Lung (tissue), 12 donors: ENCODE data around the gene ASPSCR1. TPM values are rescaled to one million over a fixed set of nuclear protein-coding genes. Genes with fewer than 3 reads are reported as not detected.

Experiments
- ATAC-seq: fragments of 200-7000 bp; cut with Tn5 transposase; one replicate; pipeline ENCODE4 v1.9.1; 2020; ENCODE audit warnings: moderate number of reproducible peaks; ENCODE audit not compliant: insufficient read depth, low FRiP score
- DNase-seq, 3 donors: peaks; one replicate each; pipeline ENCODE4 v3.0.0-alpha.2; 2013 to 2017
- H3K27ac ChIP-seq, 2 donors: one replicate each; pipeline ENCODE4 v1.5.1; 2013; ENCODE audit warnings: mild to moderate bottlenecking in 2 of 2, moderate library complexity in 2 of 2, control low read depth in 1 of 2, inconsistent platforms in 1 of 2, low read depth in 1 of 2, low read length in 1 of 2
- H3K27me3 ChIP-seq, 3 donors: one replicate each; pipeline ENCODE4 v1.5.1; 2013; ENCODE audit warnings: low read length in 2 of 3; ENCODE audit not compliant: control insufficient read depth in 3 of 3, insufficient read depth in 3 of 3
- H3K36me3 ChIP-seq, 4 donors: one replicate each; pipeline ENCODE4 v1.5.1; 2013; ENCODE audit warnings: low read length in 4 of 4, mild to moderate bottlenecking in 1 of 4, moderate library complexity in 1 of 4; ENCODE audit not compliant: control insufficient read depth in 4 of 4, insufficient read depth in 4 of 4
- H3K4me1 ChIP-seq, 5 donors: one replicate each; pipeline ENCODE4 v1.5.1; 2013; ENCODE audit warnings: low read length in 5 of 5, mild to moderate bottlenecking in 2 of 5, moderate library complexity in 1 of 5; ENCODE audit not compliant: control insufficient read depth in 5 of 5, insufficient read depth in 5 of 5
- H3K4me3 ChIP-seq: one replicate; pipeline ENCODE4 v1.5.1; 2013; ENCODE audit warnings: mild to moderate bottlenecking, control low read depth, moderate library complexity
- H3K9ac ChIP-seq, 2 donors: one replicate each; pipeline ENCODE4 v1.5.1; 2013; ENCODE audit warnings: low read length in 2 of 2, control low read depth in 1 of 2; ENCODE audit not compliant: insufficient read depth in 1 of 2
- H3K9me3 ChIP-seq, 4 donors: one replicate each; pipeline ENCODE4 v1.5.1; 2013; ENCODE audit warnings: low read length in 3 of 4, mild to moderate bottlenecking in 1 of 4, moderate library complexity in 1 of 4; ENCODE audit not compliant: control insufficient read depth in 4 of 4, insufficient read depth in 3 of 4
- WGBS, 2 donors: extraction: QIAGEN DNeasy Blood & Tissue Kit; methylation state at CpG; one replicate each; pipeline ENCODE4 v1.1.7; 2013; 5-methylcytosine and 5-hydroxymethylcytosine counted together
- polyA plus RNA-seq, 2 donors: library from polyadenylated mRNA; stranded (reverse); fragments of 200-250 nt; gene quantifications; one replicate each; pipeline ENCODE4 v1.2.1, GENCODE V29; 2013
- total RNA-seq, 2 donors: library from RNA; depleted of rRNA in 1 of 2; stranded (reverse); fragments of >200 nt in 1 of 2; gene quantifications; one replicate each; pipeline ENCODE4 v1.2.1, GENCODE V29; 2014 to 2021
- TF ChIP-seq, protein P1 (sequence below): IDR thresholded peaks from 2 replicates; pipeline ENCODE4 v1.5.1; 2012; ENCODE audit warnings: mild to moderate bottlenecking; ENCODE audit errors: control extremely low read depth, extremely low read depth
- donor health status: control.
- donor health status: control.
- donor health status: Bipolar disorder and iron deficiency.
- donor health status: healthy.
- donor health status: DM: yes; HTN: yes; CAD: no.

Gene ASPSCR1
- total and polyA plus RNA-seq, 4 donors, result 22.9 to 68.6 (median 42.4) TPM

DNA sequence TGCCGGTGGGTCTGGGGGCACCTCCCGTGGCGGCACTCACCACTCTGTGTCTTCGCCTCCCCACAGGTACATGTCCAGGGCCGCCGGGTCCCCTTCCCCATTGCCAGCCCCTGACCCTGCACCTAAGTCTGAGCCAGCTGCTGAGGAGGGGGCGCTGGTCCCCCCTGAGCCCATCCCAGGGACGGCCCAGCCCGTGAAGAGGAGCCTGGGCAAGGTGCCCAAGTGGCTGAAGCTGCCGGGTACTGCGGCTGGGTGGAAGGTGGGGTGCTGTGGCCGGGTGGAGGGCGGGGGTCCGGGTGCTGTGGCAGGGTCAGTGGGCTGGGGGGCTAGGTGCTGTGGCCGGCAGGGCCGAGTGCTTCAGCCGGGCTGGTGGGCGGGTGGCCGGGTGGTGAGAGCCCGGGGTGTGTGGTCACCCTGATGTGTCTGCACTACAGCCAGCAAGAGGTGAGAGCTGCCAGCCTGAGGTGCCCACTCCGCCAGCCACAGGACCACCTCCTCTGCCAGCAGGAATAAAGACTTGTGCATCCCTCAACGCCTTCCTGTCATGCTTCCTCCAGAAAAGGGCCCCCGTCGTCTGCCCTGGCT is 39.5 kb downstream of the ASPSCR1 start:
- Histone ChIP-seq H3K27me3 (no peaks in the 10 kb centered on the region), H3K27ac (peak overlapping the region in 1 of 2 donors; percentile 42), H3K9ac (no peak overlapping the region), H3K4me3 (no peak overlapping the region), H3K36me3 (peaks cover 0 to 15% (median 0%) of the 10 kb centered on the region in 4 donors), H3K9me3 (no peaks in the 10 kb centered on the region), H3K4me1 (peaks cover 0 to 32% (median 6%) of the 10 kb centered on the region in 5 donors)
- 78 to 91% methylated on average over 24 of the region's 24 CpGs for WGBS, 2 donors
- TF ChIP-seq, protein P1, sequence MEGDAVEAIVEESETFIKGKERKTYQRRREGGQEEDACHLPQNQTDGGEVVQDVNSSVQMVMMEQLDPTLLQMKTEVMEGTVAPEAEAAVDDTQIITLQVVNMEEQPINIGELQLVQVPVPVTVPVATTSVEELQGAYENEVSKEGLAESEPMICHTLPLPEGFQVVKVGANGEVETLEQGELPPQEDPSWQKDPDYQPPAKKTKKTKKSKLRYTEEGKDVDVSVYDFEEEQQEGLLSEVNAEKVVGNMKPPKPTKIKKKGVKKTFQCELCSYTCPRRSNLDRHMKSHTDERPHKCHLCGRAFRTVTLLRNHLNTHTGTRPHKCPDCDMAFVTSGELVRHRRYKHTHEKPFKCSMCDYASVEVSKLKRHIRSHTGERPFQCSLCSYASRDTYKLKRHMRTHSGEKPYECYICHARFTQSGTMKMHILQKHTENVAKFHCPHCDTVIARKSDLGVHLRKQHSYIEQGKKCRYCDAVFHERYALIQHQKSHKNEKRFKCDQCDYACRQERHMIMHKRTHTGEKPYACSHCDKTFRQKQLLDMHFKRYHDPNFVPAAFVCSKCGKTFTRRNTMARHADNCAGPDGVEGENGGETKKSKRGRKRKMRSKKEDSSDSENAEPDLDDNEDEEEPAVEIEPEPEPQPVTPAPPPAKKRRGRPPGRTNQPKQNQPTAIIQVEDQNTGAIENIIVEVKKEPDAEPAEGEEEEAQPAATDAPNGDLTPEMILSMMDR, result no peak
- ATAC-seq (no peak), DNase-seq (no peak)

DNA sequence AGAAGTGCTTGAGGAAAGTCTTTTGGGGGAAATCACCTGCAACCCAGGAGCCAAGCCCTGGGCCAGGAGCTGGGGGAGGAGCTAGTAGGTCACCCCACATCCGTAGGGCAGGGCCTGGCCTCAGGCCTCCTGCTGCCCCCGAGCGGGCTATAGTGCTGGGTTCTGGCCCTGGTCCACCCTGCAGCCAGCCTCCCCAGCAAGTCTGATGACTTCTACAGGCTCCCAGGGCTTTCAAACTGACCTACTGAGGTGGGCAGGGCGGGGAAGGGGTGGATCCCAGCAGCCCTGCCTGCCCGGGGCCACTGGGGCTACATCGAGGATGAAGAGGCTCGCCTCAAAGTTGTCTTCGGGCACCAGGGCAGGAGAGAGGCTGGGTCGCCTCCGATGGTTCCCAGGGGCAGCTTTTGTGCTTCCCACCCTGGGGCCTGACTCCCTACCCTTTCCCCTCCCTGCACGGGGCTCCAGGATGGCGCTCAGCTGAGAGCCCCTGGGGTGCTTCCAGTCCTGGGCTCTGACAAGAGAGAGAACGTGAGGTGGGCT is 40.3 kb downstream of the ASPSCR1 start:
- no peaks in the 10 kb centered on the region for H3K9me3 ChIP-seq
- ATAC-seq, result no peak
- H3K4me1 ChIP-seq, result peaks cover 0 to 29% (median 6%) of the 10 kb centered on the region in 5 donors
- H3K27me3 ChIP-seq, result no peaks in the 10 kb centered on the region
- peaks cover 0 to 13% (median 0%) of the 10 kb centered on the region in 4 donors for H3K36me3 ChIP-seq
- H3K27ac ChIP-seq, result peak overlapping the region in 1 of 2 donors; percentile 28
- 66 to 88% methylated on average over 12 to 13 of the region's 13 CpGs for WGBS, 2 donors
- H3K9ac ChIP-seq, result no peak overlapping the region
- no peak for DNase-seq
- TF ChIP-seq, protein P1, result no peak
- no peak overlapping the region for H3K4me3 ChIP-seq

DNA sequence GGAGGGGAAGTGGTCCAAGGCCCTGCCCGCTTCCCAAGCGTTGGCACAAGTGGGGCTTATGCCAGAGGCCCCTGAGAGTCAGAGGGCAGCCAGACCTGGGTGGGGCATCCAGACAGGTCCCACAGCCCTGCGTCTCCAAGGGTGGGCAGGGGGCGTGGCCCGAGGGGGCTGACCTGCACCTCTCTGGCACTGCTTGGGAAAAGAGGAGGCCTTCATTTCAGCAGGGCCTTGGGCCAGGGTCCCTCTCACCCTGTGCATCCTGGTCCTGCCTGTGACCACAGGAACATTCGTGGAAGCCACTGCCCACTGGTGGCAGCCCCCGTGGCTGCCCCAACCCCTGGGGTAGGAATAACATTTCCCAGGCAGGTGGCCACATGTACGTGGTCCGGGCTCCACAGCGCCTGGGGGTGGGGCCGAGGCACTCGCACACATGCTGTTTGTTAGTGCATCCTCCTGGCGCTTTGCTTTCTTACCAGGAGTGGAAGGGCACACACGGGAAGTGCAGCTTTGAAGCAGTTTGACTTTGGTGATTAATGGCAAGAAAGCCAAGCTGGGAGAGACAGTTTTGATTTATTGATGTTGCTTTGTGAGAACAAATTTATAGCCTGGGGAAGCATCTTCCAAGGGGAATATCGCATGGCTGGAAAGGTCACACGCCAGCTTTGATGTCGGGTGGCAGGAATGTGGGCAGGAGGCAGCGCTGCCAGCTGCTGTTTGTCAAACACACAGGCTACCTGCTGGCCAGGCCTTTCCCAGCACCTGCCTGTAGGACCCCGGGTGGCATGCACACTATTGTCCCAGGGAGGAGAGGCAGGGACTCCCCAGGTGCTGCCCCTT is 40.9 kb downstream of the ASPSCR1 start:
- H3K36me3 ChIP-seq, result peaks cover 0 to 11% (median 0%) of the 10 kb centered on the region in 4 donors
- peaks cover 0 to 23% (median 6%) of the 10 kb centered on the region in 5 donors for H3K4me1 ChIP-seq
- H3K9me3 ChIP-seq, result no peaks in the 10 kb centered on the region
- no peak overlapping the region for H3K27ac ChIP-seq
- ATAC-seq (no peak), DNase-seq (no peak)
- TF ChIP-seq, protein P1, result no peak
- no peaks in the 10 kb centered on the region for H3K27me3 ChIP-seq
- 68 to 78% methylated on average over 19 of the region's 19 CpGs for WGBS, 2 donors
- H3K4me3 ChIP-seq, result no peak overlapping the region
- no peak overlapping the region for H3K9ac ChIP-seq
